ENCODE measurements around the gene RERE.
"Not testable (repeated sequence)": the region's sequence is repeated elsewhere in the genome, so short reads cannot be mapped to it uniquely, and the experiment has no call there.

Gene RERE

GRCh38 chr1:8822373-8823294, 5.2 kb upstream of the RERE start:
- no peak overlapping the region for H3K4me3 ChIP-seq (ENCODE audit: insufficient read depth, low read length, poor library complexity, severe bottlenecking)
- no peak overlapping the region for H2AFZ ChIP-seq (ENCODE audit: low read depth, low read length, severe bottlenecking)
- no peaks in the 10 kb centered on the region for H3K27me3 ChIP-seq (ENCODE audit: low read length)
- H3F3A ChIP-seq (ENCODE audit: insufficient read depth): peaks cover 8% of the 10 kb centered on the region
- no peaks in the 10 kb centered on the region for H3K79me2 ChIP-seq (ENCODE audit: insufficient read depth, low read length)
- H3K4me2 ChIP-seq (ENCODE audit: low read depth, low read length, poor library complexity, severe bottlenecking): no peak overlapping the region
- no peak overlapping the region for H3K27ac ChIP-seq (ENCODE audit: low read depth, low read length)
- no peak overlapping the region for H3K9ac ChIP-seq (ENCODE audit: low read length)
- no peaks in the 10 kb centered on the region for H3K9me3 ChIP-seq (ENCODE audit: insufficient read depth, low read length)
- no peaks in the 10 kb centered on the region for H4K20me1 ChIP-seq (ENCODE audit: low read depth, low read length)
- H3K9me2 ChIP-seq (replicated peaks; ENCODE audit: insufficient read depth, low read length): no peaks in the 10 kb centered on the region
- TF ChIP-seq CTCF (IDR thresholded peaks at IDR 0.05; ENCODE audit: insufficient read depth, low read length, poor library complexity, severe bottlenecking) (no peak), EZH2phosphoT487 (conservative IDR thresholded peaks at IDR 0.05; ENCODE audit: low read length) (no peak)
- no peaks in the 10 kb centered on the region for H3K36me3 ChIP-seq (ENCODE audit: low read length)

GRCh38 chr1:8821084-8821483, 3.6 kb upstream of the RERE start:
- no peak overlapping the region for H3K4me2 ChIP-seq (ENCODE audit: low read depth, low read length, poor library complexity, severe bottlenecking)
- no peak overlapping the region for H3K4me3 ChIP-seq (ENCODE audit: insufficient read depth, low read length, poor library complexity, severe bottlenecking)

GRCh38 chr1:8818789-8819188, 1.3 kb upstream of the RERE start:
- peak overlapping the region; percentile 64 for H2AFZ ChIP-seq (ENCODE audit: low read depth, low read length, severe bottlenecking)
- H3K9ac ChIP-seq (ENCODE audit: low read length): 0 out of 2 replicates have a peak overlapping the region, but pooled peaks have one; percentile 66

More at GRCh38 chr1:8821084-8821483, 3.6 kb upstream of the RERE start:
- TF ChIP-seq CTCF (IDR thresholded peaks at IDR 0.05; ENCODE audit: insufficient read depth, low read length, poor library complexity, severe bottlenecking) (no peak), EZH2phosphoT487 (conservative IDR thresholded peaks at IDR 0.05; ENCODE audit: low read length) (no peak)
- Histone ChIP-seq H3K36me3 (ENCODE audit: low read length) (no peaks in the 10 kb centered on the region), H4K20me1 (ENCODE audit: low read depth, low read length) (no peaks in the 10 kb centered on the region), H3K79me2 (ENCODE audit: insufficient read depth, low read length) (no peaks in the 10 kb centered on the region), H3K27me3 (ENCODE audit: low read length) (no peaks in the 10 kb centered on the region), H3K9me3 (ENCODE audit: insufficient read depth, low read length) (no peaks in the 10 kb centered on the region), H3F3A (ENCODE audit: insufficient read depth) (peaks cover 8% of the 10 kb centered on the region), H2AFZ (ENCODE audit: low read depth, low read length, severe bottlenecking) (no peak overlapping the region), H3K27ac (ENCODE audit: low read depth, low read length) (no peak overlapping the region), H3K9me2 (replicated peaks; ENCODE audit: insufficient read depth, low read length) (no peaks in the 10 kb centered on the region), H3K9ac (ENCODE audit: low read length) (no peak overlapping the region)

GRCh38 chr1:8818325-8818775, 910 bp upstream of the RERE start:
- no peaks in the 10 kb centered on the region for H3K27me3 ChIP-seq (ENCODE audit: low read length)
- peaks cover 8% of the 10 kb centered on the region for H3F3A ChIP-seq (ENCODE audit: insufficient read depth)
- TF ChIP-seq CTCF (IDR thresholded peaks at IDR 0.05; ENCODE audit: insufficient read depth, low read length, poor library complexity, severe bottlenecking) (no peak), EZH2phosphoT487 (conservative IDR thresholded peaks at IDR 0.05; ENCODE audit: low read length) (no peak)

More at GRCh38 chr1:8818789-8819188, 1.3 kb upstream of the RERE start:
- not testable (repeated sequence) for H3K27ac ChIP-seq (ENCODE audit: low read depth, low read length); H3K4me3 ChIP-seq (ENCODE audit: insufficient read depth, low read length, poor library complexity, severe bottlenecking); H3K9me3 ChIP-seq (ENCODE audit: insufficient read depth, low read length); H3K27me3 ChIP-seq (ENCODE audit: low read length); H3K36me3 ChIP-seq (ENCODE audit: low read length); H3F3A ChIP-seq (ENCODE audit: insufficient read depth); H4K20me1 ChIP-seq (ENCODE audit: low read depth, low read length); H3K9me2 ChIP-seq (replicated peaks; ENCODE audit: insufficient read depth, low read length); H3K79me2 ChIP-seq (ENCODE audit: insufficient read depth, low read length)
- peak overlapping the region; percentile 80 for H3K4me2 ChIP-seq (ENCODE audit: low read depth, low read length, poor library complexity, severe bottlenecking)

More at GRCh38 chr1:8818325-8818775, 910 bp upstream of the RERE start:
- H2AFZ ChIP-seq (ENCODE audit: low read depth, low read length, severe bottlenecking): peak overlapping the region; percentile 64
- no peaks in the 10 kb centered on the region for H3K9me2 ChIP-seq (replicated peaks; ENCODE audit: insufficient read depth, low read length)
- H3K27ac ChIP-seq (ENCODE audit: low read depth, low read length): peak overlapping the region; percentile 79
- no peaks in the 10 kb centered on the region for H3K9me3 ChIP-seq (ENCODE audit: insufficient read depth, low read length)
- H3K4me3 ChIP-seq (ENCODE audit: insufficient read depth, low read length, poor library complexity, severe bottlenecking): peak overlapping the region; percentile 57
- H3K9ac ChIP-seq (ENCODE audit: low read length): peak overlapping the region; percentile 66
- no peaks in the 10 kb centered on the region for H3K36me3 ChIP-seq (ENCODE audit: low read length)
- peak overlapping the region; percentile 80 for H3K4me2 ChIP-seq (ENCODE audit: low read depth, low read length, poor library complexity, severe bottlenecking)
- no peaks in the 10 kb centered on the region for H4K20me1 ChIP-seq (ENCODE audit: low read depth, low read length)
- H3K79me2 ChIP-seq (ENCODE audit: insufficient read depth, low read length): no peaks in the 10 kb centered on the region

All from SU-DHL-6 (cell line).